NCI-H2171 treated with DMSO at 0.1 percent for 48 hours (cell line): Measurements from ENCODE around the gene TMEM19.
"Not testable (repeated sequence)": the region's sequence is repeated elsewhere in the genome, so short reads cannot be mapped to it uniquely, and the experiment has no call there.

Source experiments
- DNase-seq: peaks from one replicate; lab custom pipeline; 2025; lab: John Stamatoyannopoulos, UW

TMEM19 gene

GRCh38 chr12:71666259-71666658 lies 19.6 kb upstream of the TMEM19 start:
- no peak for DNase-seq

GRCh38 chr12:71671311-71671710 lies 14.6 kb upstream of the TMEM19 start:
- DNase-seq: peak; percentile 62

- peak; percentile 88 for DNase-seq
These were observed 14.1 kb upstream of the TMEM19 start for GRCh38 chr12:71671816-71672215.

DNA sequence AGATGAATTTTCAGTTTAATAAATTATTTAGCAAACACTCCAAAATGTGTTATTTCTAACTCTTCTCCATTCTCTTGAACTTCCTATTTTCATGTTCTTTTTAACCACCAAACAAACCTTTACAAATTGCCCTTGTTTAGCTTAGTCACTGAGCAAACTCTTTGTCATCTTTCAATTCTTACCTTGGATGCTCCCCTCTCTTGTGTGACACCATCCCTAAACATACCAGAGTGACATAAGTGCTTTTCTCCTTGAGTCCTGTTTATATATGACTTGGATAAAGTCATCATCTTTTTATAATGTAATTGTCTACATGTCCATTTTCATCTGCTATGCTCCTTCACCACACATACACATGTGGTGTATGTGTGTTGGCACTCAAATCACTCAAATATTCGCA lies 3.4 kb upstream of the TMEM19 start:
- DNase-seq: no peak

DNA sequence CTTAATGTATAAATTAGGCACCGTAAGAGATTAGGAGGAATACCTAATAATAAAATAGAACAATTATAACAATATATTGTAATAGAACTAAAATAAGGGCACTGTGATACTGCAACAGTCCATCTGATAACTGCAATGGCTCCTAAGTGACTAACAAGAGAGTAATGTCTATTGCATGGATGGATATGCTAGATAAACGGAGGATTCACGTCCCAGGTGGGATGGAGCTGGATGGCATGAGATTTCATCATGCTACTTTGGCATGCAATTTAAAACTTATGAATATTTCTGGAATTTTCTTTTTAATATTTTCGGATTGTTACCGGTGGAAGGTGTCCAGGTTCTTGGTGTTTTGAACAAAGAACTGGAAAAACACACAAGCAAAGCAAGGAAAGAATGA lies 2.2 kb upstream of the TMEM19 start:
- no peak for DNase-seq

- no peak for DNase-seq
These were observed 1.8 kb upstream of the TMEM19 start for GRCh38 chr12:71684081-71684480.

DNA sequence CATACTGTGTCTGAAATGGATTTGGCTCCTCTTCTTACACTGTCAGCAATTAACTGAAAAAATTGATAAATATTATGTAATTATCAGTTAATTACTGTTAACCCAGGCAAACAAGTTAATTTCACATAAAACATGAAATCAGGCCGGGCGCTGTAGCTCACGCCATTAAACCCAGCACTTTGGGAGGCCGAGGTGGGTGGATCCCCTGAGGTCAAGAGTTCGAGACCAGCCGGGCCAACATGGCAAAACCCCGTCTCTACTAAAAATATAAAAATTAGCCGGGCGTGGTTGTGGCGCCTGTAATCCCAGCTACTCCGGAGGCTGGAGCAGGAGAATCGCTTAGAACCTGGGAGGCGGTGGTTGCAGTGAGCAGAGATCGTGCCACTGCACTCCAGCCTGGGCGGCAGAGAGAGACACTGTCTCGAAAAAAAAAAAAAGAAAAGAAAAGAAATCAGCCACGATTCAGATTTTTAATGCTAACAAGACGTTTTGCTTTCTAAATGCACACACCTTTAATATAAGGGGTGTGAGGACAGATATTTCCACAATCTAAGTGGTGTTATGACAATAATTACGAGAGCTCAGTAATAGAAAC lies 473 bp upstream of the TMEM19 start:
- DNase-seq: no peak

- DNase-seq: no peak
These were observed 760 bp downstream of the TMEM19 start for GRCh38 chr12:71686658-71687025.

DNA sequence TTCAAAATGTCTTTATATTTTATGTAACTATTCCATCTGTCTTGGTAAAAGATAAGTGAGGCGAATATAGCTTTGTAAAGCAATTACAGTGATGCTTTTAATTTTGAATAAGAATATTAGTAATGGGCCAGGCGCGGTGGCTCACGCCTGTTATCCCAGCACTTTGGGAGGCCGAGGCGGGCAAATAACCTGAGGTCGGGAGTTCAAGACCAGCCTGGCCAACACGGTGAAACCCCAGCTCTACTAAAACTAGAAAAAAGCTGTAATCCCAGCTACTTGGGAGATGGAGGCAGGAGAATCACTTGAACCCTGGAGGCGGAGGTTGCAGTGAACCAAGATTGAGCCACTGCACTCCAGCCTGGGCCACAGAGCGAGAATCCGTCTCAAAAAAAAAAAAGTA lies 1.3 kb downstream of the TMEM19 start:
- not testable (repeated sequence) for DNase-seq

DNA sequence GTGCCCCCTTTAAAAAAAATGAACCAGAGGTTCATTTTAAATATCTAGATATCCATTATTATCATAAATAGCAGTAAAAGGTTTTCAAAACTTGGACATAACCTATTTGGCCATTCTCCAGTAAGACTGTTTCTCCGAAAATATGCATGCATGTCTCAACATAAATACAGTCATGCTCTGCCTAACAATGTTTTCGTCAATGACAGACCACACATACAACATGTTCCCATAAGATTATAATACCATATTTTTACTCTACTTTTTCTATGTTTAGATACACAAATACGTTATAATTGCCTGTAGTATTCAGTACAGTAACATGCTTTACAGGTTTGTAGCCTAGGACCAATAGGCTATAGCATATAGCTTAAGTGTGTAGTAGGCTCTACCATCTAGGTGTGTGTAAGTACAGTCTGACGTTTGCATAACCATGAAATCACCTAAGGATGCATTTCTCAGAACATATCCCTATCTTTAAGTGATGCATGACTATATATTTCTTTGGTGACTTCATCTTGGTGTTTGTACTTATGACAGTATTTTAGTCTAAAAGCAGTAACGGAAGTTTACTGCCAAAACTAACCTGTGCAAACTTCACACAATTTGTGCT lies 3.2 kb downstream of the TMEM19 start:
- DNase-seq: no peak

- DNase-seq: peak; percentile 98
These were observed 5.7 kb downstream of the TMEM19 start for GRCh38 chr12:71691504-71692129.

DNA sequence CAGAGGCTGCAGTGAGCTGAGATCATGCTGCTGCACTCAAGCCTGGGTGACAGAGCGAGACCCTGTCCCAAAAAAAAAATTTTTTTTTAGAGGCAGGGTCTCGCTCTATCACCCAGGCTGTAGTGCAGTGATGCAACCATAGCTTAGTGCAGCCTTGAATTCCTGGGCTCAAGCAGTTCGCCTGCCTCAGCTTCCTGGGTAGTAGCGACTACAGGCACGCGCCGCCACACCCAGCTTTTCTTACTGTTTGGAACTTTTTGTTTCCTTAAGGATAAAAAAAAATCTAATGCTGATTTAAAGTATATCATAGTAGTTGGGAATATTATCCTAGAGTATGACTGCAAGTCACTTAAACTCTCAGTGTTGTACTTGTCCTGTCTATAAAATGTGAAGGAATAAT lies 7.2 kb downstream of the TMEM19 start:
- no peak for DNase-seq

- DNase-seq: not testable (repeated sequence)
These were observed 7.8 kb downstream of the TMEM19 start for GRCh38 chr12:71693651-71694050.

DNA sequence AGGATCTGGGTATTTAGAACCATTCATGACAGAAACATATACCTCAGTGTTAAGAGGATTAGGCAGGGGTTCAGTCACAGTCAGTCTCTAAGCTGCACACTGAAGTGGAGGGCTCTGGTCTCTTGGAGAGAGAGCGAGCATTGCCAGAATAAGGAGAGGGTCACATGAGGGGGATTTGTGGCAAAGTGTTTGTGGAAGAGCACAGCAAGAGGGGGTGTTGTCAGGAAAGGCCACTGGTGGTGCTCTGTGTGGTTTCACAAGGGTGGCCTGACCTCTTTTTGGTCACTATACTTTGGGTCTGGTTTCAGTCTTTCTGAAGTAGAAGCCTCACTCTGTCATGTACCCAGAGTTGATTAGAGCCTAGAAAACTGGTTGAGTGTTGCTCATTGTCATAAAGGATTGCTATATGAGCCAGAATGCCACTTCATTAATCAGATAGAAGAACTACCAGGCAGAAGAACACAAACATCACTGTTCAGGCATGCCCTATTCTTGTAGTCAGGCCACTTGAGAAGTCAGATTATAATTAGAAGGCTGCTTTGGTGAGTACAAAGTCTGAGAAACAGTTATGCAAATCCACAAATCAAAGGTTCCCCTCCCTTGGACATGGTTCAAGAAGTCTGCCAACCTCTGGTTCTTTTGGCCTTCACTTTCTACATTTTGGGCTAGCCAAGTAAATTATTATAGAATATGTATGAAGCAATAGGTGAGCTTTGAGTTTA lies 8.4 kb downstream of the TMEM19 start:
- DNase-seq: peak; percentile 90

DNA sequence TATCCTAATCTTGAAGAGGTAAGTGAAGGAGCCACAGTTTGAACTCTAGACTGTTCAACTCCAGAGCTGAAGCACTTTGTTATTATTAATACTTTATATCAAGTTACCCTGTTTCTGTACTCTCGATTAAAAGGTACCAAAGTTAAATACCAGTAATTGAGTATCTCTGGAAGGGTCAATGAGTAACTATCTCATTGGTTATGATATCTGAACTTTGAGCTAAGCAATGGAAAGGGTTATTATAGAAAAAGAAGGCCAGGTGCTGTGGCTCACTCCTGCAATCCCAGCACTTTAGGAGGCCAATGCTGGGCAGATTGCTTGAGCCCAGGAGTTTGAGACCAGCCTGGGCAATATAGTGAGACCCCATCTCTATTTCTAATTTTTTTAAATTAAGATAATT lies 9.9 kb downstream of the TMEM19 start:
- DNase-seq: no peak

DNA sequence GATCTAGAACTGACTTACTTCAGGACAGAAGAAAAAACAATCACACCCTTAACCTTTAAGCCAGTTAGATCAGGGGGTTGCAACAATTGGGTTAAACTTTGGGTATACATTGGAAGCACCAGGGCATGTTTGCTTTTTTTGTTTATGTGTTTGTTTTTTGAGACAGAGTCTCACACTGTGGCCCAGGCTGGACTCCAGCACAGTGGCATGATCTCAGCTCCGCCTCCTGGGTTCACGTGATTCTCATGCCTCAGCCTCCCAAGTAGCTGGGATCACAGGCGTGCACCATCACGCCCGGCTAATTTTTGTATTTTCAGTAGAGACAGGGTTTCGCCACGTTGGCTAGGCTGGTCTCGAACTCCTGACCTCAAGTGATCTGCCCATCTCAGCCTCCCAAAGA lies 16.3 kb downstream of the TMEM19 start:
- DNase-seq: not testable (repeated sequence)

GRCh38 chr12:71702590-71702989 lies 16.7 kb downstream of the TMEM19 start:
- no peak for DNase-seq

- peak; percentile 92 for DNase-seq
These were observed 17.3 kb downstream of the TMEM19 start for GRCh38 chr12:71703206-71703605.

- DNase-seq: no peak
These were observed 19.0 kb downstream of the TMEM19 start for GRCh38 chr12:71704920-71705319.

DNA sequence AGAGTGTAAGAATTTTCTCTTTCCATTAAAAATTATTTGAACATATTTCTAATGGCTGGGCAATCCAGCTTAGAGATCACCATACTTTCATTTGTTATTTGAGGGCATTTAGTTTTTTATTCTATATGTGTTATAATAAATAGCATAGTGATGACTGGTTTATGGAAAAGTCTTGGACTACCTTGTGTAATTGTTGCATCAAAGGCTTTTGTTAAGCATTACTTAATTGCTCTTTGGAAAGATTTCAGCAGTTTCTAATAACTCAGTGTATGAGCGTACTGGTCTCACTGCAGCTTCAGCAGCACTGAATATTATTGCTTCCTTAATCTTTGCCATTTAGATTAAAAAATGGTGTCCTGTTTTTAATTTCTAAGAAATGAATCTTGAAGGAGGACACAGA lies 22.8 kb downstream of the TMEM19 start:
- no peak for DNase-seq

DNA sequence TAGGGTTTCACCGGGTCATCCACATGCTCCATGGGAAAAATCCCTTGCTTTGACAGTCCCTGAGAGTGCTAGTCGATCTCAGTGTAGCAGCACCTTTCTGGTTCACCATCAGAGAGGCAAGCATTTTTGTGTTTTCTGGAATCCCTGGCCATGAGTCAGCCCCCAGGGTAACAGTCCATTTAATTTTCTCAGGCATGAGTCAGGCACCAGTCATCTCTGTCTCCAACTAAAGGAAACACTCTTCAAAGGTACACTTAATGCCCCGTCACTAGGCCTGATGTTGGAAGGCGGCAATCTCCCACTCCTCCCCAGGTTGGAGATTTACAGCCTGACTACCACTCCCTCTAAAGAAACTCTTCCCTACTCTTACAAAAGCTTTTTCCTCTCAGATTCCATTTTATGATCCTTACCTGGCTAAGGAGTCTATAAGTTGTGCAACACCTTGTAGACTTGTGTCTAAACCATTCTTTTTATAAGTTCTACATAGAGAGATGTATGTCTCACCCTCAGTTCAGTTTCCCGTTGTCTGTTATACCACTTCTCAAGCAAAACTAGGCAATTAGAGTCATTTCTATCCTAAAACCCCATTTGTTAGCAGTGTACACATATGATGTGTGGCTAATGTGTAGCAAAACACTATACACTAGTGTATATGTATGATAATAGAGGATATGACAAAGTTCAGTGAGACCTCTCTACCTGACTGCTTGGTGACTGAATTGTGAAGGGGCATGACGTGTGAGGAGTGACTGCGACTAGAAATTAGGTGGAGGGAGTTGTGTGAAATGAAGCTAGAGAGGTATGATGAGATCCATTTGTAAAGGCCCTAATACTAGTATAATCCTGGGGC lies 24.6 kb downstream of the TMEM19 start:
- peak; percentile 2 for DNase-seq

- DNase-seq: no peak
These were observed 32.7 kb downstream of the TMEM19 start for GRCh38 chr12:71718611-71719010.
